Liver (tissue), 3 donors: ENCODE results near the gene ITCH.

Experiments
- EGR1 ChIP-seq, 2 donors: IDR thresholded peaks; 2 replicates each; pipeline ENCODE4 v1.6.1; 2016 to 2018; ENCODE audit warnings: antibody characterized with exemption in 2 of 2, low read depth in 2 of 2
- FOXA1 ChIP-seq: IDR thresholded peaks from 2 replicates; pipeline ENCODE4 v1.6.1; 2016; ENCODE audit warnings: antibody characterized with exemption
- GABPA ChIP-seq, 2 donors: IDR thresholded peaks in 1 of 2; conservative IDR thresholded peaks in 1 of 2; 2 replicates each; pipeline ENCODE4 v1.6.1; 2016; ENCODE audit warnings: antibody characterized with exemption in 2 of 2, mild to moderate bottlenecking in 1 of 2, moderate library complexity in 1 of 2
- HNF4A ChIP-seq, 2 donors: conservative IDR thresholded peaks; 2 replicates each; pipeline ENCODE4 v1.6.1; 2016; ENCODE audit warnings: antibody characterized with exemption in 2 of 2, mild to moderate bottlenecking in 2 of 2
- HNF4G ChIP-seq: IDR thresholded peaks from 2 replicates; pipeline ENCODE4 v1.6.1; 2016; ENCODE audit warnings: antibody characterized with exemption
- RXRA ChIP-seq, 2 donors: IDR thresholded peaks; 2 replicates each; pipeline ENCODE4 v1.6.1; 2017 to 2018; ENCODE audit warnings: antibody characterized with exemption in 2 of 2, mild to moderate bottlenecking in 1 of 2
- SP1 ChIP-seq: IDR thresholded peaks from 2 replicates; pipeline ENCODE4 v1.6.1; 2018; ENCODE audit warnings: antibody characterized with exemption, mild to moderate bottlenecking
- YY1 ChIP-seq: IDR thresholded peaks from 2 replicates; pipeline ENCODE4 v1.6.1; 2016; ENCODE audit warnings: antibody characterized with exemption, mild to moderate bottlenecking
- TF ChIP-seq, protein P1 (sequence below): fragments of 150-350 bp; IDR thresholded peaks from 2 replicates; pipeline ENCODE4 v1.5.1; 2017; ENCODE audit warnings: improper control_type of control experiment, low read depth, low read length; ENCODE audit not compliant: missing input control
- TF ChIP-seq, protein P2 (sequence below): IDR thresholded peaks from 2 replicates; pipeline ENCODE4 v1.6.1; 2016; ENCODE audit warnings: antibody characterized with exemption
- TF ChIP-seq, protein P3 (sequence below): IDR thresholded peaks from 2 replicates; pipeline ENCODE4 v1.6.1; 2016; ENCODE audit warnings: antibody characterized with exemption
- TF ChIP-seq, protein P4 (sequence below): IDR thresholded peaks from 2 replicates; pipeline ENCODE4 v1.6.1; 2016; ENCODE audit warnings: antibody characterized with exemption, mild to moderate bottlenecking
- donor health status: healthy.
- donor health status: healthy.

DNA sequence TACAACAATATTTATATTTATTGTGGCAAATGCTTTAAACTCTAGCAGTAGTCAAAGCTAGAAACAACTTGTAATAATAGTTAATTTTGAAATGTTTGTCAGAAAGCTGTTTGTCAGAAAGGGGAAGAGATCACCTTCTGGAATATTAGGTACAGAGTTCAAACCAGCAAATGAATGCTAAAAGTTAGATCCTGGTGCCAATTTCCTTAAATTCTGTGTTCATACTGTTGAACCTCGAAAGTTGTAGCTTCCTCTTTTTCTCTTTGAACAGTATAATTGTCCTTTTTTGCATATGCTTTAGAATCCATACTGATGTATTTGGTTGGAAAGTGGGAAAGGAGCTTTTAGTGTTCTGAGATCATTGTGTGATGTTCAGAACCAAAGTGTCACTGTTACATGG is 22.4 kb downstream of the ITCH start:
- TF ChIP-seq, protein P1, sequence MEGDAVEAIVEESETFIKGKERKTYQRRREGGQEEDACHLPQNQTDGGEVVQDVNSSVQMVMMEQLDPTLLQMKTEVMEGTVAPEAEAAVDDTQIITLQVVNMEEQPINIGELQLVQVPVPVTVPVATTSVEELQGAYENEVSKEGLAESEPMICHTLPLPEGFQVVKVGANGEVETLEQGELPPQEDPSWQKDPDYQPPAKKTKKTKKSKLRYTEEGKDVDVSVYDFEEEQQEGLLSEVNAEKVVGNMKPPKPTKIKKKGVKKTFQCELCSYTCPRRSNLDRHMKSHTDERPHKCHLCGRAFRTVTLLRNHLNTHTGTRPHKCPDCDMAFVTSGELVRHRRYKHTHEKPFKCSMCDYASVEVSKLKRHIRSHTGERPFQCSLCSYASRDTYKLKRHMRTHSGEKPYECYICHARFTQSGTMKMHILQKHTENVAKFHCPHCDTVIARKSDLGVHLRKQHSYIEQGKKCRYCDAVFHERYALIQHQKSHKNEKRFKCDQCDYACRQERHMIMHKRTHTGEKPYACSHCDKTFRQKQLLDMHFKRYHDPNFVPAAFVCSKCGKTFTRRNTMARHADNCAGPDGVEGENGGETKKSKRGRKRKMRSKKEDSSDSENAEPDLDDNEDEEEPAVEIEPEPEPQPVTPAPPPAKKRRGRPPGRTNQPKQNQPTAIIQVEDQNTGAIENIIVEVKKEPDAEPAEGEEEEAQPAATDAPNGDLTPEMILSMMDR, result no peak
- TF ChIP-seq FOXA1 (no peak), GABPA (IDR thresholded peaks at IDR 0.05 in 1 of 2, conservative IDR thresholded peaks at IDR 0.05 in 1 of 2) (no peak), RXRA (IDR thresholded peaks at IDR 0.05) (no peak), YY1 (no peak), HNF4A (conservative IDR thresholded peaks at IDR 0.05) (peak; percentile 69 to 75), HNF4G (no peak), SP1 (no peak), EGR1 (IDR thresholded peaks at IDR 0.05; ENCODE audit: low read depth in 2 of 2) (no peak)
- TF ChIP-seq, protein P2, sequence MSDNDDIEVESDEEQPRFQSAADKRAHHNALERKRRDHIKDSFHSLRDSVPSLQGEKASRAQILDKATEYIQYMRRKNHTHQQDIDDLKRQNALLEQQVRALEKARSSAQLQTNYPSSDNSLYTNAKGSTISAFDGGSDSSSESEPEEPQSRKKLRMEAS, result no peak
- TF ChIP-seq, protein P3, sequence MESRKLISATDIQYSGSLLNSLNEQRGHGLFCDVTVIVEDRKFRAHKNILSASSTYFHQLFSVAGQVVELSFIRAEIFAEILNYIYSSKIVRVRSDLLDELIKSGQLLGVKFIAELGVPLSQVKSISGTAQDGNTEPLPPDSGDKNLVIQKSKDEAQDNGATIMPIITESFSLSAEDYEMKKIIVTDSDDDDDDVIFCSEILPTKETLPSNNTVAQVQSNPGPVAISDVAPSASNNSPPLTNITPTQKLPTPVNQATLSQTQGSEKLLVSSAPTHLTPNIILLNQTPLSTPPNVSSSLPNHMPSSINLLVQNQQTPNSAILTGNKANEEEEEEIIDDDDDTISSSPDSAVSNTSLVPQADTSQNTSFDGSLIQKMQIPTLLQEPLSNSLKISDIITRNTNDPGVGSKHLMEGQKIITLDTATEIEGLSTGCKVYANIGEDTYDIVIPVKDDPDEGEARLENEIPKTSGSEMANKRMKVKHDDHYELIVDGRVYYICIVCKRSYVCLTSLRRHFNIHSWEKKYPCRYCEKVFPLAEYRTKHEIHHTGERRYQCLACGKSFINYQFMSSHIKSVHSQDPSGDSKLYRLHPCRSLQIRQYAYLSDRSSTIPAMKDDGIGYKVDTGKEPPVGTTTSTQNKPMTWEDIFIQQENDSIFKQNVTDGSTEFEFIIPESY, result no peak
- TF ChIP-seq, protein P4, sequence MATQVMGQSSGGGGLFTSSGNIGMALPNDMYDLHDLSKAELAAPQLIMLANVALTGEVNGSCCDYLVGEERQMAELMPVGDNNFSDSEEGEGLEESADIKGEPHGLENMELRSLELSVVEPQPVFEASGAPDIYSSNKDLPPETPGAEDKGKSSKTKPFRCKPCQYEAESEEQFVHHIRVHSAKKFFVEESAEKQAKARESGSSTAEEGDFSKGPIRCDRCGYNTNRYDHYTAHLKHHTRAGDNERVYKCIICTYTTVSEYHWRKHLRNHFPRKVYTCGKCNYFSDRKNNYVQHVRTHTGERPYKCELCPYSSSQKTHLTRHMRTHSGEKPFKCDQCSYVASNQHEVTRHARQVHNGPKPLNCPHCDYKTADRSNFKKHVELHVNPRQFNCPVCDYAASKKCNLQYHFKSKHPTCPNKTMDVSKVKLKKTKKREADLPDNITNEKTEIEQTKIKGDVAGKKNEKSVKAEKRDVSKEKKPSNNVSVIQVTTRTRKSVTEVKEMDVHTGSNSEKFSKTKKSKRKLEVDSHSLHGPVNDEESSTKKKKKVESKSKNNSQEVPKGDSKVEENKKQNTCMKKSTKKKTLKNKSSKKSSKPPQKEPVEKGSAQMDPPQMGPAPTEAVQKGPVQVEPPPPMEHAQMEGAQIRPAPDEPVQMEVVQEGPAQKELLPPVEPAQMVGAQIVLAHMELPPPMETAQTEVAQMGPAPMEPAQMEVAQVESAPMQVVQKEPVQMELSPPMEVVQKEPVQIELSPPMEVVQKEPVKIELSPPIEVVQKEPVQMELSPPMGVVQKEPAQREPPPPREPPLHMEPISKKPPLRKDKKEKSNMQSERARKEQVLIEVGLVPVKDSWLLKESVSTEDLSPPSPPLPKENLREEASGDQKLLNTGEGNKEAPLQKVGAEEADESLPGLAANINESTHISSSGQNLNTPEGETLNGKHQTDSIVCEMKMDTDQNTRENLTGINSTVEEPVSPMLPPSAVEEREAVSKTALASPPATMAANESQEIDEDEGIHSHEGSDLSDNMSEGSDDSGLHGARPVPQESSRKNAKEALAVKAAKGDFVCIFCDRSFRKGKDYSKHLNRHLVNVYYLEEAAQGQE, result no peak
